Fibroblast of skin of left quadriceps (primary cell): Measurements from ENCODE around the gene YIPF4.
"Not testable (repeated sequence)": the region's sequence is repeated elsewhere in the genome, so short reads cannot be mapped to it uniquely, and the experiment has no call there.

Experiments used
- DNase-seq, 2 experiments: peaks; one replicate each; pipeline ENCODE4 v3.0.0-alpha.2; 2013; ENCODE audit warnings: low read depth in 2 of 2

Gene YIPF4

GRCh38 chr2:32277674-32278477 is at the start of gene YIPF4:
Gene YIPF4, plus strand, starts transcription at chr2:32277904. Its CDS starts 252 bp downstream, at chr2:32278156.
- DNase-seq = peak; percentile 89

GRCh38 chr2:32228181-32228580 is 49.5 kb upstream of the YIPF4 start:
- DNase-seq = no peak

DNA sequence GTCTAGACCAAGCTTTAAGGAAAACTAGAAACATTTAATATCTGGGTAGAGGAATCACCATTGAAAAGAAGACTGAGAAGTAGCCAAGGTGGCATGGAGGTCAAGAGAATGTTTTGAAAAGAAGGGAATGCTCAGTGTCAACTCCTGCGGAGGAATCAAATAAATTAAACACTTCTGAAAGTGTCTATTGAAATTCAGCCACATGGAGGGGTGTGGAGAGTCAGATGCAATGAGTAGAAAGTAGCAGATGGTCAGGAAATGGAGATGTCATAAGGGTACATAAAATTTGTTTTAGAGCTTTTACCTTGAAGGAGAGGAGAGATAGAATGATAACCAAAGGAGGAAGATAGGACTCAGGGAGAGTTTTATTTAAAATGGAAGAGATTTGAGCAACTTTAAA is 48.1 kb upstream of the YIPF4 start:
- no peak for DNase-seq

DNA sequence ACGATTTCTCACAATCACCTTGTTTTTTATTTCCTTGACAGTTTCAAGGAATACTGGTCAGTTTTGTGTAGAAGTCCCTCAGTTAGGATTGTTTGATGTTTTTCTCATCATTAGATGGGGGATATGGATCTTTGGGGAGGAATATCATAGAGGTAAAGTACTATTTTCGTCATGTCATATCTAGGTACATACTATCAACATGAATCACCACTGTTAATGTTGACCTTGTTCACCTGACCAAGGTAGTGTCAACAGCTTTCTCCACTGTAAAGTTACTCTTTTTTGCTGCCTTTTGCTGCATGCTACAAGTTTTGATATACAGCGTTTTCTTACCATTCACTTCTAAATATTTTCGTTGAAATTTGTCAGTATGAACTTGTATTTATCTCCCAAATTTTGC is 45.7 kb upstream of the YIPF4 start:
- no peak for DNase-seq

GRCh38 chr2:32235315-32235714 is 42.4 kb upstream of the YIPF4 start:
- DNase-seq = no peak

GRCh38 chr2:32237488-32237887 is 40.2 kb upstream of the YIPF4 start:
- no peak for DNase-seq

- DNase-seq = no peak
These were observed 39.7 kb upstream of the YIPF4 start for GRCh38 chr2:32237996-32238395.

- no peak for DNase-seq
These were observed 35.4 kb upstream of the YIPF4 start for GRCh38 chr2:32242331-32242730.

DNA sequence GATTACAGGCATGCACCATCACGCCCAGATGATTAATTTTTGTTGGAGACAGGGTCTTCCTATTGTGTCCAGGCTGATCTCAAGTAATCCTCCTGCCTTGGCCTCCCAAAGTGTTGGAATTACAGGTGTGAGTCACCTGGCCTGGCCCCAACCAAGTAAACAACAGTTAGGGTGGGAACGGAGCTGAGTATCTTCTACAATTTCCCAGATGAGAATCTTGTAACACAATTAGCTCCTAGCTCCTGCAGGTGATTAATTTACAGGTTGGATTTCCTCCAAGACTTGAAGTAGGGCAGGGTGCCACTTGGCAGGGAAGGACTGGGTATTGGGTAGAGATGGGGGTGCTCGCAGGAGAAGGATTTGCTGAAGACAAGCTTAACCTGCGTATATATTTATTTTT is 30.8 kb upstream of the YIPF4 start:
- no peak for DNase-seq

- no peak for DNase-seq
These were observed 29.4 kb upstream of the YIPF4 start for GRCh38 chr2:32248299-32248698.

DNA sequence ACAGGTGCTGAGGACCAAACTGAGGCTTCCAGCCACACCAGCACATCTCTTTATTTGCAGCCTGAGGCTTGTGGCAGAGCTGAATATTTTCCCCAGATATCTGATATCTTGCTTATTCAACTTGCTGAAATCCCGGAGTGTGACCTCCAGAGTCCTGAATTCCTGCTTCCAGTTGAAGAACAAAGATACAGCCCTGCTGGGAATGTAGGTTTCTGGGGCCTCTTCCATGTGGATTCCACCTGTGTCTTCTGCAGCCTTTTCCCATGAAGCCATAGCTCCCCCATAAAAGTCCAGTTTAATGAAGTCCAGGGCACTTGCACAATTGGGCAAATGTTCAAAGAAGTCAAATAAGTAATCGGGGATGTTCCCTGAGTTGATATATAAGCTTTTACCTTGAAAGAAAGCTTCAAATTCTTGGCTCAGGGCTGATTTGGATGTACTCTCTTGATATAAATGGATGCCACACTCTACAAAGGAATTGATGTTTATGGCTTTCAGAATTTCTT is 27.9 kb upstream of the YIPF4 start:
- no peak for DNase-seq

- no peak for DNase-seq
These were observed 27.4 kb upstream of the YIPF4 start for GRCh38 chr2:32250290-32250689.

GRCh38 chr2:32258242-32258641 is 19.5 kb upstream of the YIPF4 start:
- no peak for DNase-seq

- no peak for DNase-seq
These were observed 17.3 kb upstream of the YIPF4 start for GRCh38 chr2:32260376-32260775.

DNA sequence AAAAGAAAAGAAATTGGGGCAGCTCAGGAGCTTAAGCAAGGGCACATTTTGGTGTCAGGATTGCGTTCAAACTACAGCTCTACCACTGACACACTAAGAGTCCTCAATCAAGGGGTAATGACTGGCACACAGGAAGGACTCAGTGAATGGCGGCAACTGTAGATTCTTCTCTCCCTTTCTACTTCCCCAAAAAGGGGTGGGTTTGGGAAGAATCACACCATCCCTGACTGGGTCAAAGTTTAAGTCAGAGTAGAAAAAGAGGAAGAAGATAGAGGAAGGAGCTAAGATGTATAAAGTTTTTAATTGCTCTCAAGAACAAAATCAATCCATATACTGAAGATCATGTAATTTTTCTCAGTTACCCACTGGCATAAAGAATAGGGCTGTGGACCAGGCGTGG is 15.6 kb upstream of the YIPF4 start:
- DNase-seq = no peak

DNA sequence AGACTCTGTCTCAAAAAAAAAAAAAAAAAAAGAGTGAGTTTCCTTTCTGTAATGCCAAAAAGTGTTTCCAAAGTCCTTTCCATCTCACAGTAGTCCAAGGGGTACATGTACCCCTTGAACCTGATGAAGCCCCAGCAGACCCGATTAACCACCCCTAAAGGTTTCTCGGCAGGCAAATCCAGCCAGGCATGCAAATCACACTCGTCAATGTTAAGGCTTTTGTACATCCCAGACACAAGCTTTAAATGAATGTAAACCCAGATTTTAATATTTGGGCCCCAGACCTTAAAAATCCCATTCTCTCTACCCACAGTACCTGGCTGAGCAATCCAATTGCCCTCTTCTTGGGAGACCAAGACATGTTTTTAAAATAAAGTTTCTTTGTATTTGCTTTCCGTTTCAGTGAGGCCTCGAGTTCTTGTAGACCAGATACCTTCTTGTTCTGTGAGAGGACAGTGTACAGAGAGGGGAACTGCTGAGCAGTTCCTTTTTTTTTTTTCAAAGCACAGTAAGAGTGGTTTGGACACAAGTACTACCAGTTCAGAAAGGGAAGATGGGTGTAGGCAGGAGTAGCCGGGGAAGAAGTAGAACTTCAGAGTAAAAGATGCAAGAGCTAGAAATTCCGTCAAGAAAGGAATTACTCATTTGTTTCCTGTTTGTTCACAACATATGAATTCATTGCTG is 13.1 kb upstream of the YIPF4 start, which contains the start of gene NLRC4:
Gene NLRC4, minus strand, starts transcription at position 465 of the 684 bp plus-strand sequence. CDS start 8,111 bp downstream, outside the sequence.
- DNase-seq = no peak

DNA sequence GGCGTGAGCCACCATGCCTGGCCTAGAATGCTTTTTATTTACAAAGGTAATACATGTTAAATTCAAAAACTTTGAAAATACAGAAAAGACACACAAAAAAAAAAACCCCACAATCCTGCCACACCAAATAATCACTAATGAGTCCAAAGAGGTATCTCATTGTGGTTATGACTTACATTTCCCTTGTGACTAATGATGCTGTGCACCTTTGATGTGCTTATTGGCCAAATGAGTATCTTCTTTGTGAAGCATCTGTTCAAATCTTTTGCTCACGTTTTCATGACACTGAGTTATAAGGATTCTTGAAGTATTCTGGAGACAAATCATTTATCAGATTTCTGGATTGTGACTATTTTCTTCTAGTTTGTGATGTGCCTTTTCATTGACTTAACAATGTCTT is 6.6 kb upstream of the YIPF4 start:
- DNase-seq = no peak

DNA sequence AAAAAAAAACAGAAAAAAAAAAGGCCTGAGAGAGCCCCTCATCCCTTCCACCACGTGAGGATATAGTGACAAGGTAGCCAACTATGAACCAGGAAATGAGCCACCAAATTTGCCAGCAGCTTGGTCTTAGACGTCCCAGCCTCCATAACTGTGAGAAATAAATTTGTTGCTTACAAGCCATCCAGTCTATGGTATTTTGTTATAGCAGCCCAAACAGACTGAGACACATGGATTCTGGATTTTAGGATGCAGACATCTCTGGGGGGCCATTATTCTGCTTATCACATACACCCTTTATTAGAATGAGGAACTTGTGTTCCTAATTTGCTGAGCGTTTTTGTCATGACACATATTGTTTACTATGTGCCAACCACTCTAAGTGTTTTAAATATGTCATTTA is 5.4 kb upstream of the YIPF4 start:
- no peak for DNase-seq

DNA sequence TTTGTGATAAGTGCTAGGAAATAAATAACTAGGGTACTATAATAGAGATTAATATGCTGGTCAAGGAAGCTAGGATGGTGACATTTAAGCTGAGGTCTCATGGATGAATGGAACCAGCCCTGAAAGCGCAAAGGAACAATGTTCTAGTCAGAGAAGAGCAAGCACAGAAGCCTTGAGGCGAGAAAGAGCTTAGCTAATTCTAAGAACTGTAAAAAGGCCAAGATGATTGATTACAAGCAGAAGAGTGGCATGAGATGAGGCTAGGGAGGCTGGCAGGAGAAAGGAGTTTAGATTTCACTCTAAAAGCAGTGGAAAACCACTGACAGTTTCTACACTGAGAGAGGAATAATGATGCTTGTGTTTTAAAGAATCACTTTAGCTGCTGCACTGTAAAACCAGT is 3.4 kb upstream of the YIPF4 start:
- no peak for DNase-seq

DNA sequence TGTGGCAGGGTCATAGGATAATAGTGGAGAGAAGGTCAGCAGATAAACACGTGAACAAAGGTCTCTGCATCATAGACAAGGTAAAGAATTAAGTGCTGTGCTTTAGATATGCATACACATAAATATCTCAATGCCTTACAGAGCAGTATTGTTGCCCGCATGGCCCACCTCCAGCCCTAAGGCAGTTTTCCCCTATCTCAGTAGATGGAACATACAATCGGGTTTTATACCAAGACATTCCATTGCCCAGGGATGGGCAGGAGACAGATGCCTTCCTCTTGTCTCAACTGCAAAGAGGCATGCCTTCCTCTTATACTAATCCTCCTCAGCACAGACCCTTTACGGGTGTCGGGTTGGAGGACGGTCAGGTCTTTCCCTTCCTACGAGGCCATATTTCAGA is 1.9 kb upstream of the YIPF4 start:
- DNase-seq = not testable (repeated sequence)

DNA sequence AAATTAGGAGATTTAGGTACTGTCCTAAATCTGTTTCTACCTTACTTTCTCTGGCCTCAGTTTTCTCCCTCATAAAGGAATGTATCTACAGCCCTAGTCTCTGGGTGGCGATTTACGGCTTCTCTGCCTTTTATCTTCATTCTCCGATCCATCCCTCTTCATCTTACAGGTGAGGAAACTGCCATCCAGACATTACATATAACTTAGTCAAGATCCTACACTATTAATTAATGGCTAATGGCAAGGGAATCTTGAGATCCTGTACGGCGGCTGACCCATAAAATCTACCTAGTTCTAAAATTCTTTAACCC is 386 bp upstream of the YIPF4 start:
- DNase-seq = no peak

GRCh38 chr2:32278478-32278853 is 762 bp downstream of the YIPF4 start:
- no peak for DNase-seq

DNA sequence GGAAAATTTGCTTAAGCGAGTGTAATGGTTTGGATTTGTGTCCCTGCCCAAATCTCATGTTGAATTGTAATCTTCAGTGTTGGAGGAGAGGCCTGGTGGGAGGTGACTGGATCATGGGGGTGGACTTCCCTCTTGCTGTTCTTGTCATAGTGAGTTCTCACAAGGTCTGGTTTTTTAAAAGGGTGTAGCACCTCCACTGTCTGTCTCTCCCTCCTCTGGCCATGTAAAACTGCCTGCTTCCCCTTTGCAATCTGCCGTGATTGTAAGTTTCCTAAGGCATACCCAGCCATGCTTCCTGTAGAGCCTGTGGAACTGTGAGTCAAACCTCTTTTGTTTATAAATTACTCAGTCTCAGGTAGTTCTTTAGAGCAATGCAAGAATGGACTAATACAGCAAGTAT is 6.6 kb downstream of the YIPF4 start:
- DNase-seq = no peak
